ENCODE data around the gene ROBO1.

DNA sequence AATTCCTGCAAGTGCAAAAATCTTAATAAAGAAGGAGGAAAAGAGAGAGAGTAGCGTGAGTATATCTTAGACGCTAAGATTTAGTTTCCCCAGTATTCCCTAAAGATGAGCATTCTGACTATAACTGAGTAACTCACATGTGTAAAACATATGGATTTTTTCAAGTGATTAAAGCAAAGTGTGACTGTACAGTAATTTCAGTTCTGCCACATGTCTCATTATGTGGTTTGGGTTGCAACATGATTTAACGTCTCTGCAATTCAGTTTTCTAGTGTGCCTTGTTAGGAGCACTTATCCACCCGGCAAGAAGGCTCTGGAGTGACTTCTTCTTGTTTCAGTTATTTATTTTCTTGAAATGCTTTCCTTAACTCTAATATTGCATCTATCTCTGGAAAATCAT, 514.1 kb downstream of the ROBO1 start:
- TF ChIP-seq, protein P1, sequence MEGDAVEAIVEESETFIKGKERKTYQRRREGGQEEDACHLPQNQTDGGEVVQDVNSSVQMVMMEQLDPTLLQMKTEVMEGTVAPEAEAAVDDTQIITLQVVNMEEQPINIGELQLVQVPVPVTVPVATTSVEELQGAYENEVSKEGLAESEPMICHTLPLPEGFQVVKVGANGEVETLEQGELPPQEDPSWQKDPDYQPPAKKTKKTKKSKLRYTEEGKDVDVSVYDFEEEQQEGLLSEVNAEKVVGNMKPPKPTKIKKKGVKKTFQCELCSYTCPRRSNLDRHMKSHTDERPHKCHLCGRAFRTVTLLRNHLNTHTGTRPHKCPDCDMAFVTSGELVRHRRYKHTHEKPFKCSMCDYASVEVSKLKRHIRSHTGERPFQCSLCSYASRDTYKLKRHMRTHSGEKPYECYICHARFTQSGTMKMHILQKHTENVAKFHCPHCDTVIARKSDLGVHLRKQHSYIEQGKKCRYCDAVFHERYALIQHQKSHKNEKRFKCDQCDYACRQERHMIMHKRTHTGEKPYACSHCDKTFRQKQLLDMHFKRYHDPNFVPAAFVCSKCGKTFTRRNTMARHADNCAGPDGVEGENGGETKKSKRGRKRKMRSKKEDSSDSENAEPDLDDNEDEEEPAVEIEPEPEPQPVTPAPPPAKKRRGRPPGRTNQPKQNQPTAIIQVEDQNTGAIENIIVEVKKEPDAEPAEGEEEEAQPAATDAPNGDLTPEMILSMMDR (optimal IDR thresholded peaks at IDR 0.05 in 1 of 3, IDR thresholded peaks at IDR 0.05 in 1 of 3, conservative IDR thresholded peaks at IDR 0.05 in 1 of 3; ENCODE audit: extremely low read depth in 1 of 3, insufficient read depth in 2 of 3, low read length in 3 of 3) = no peak
- TF ChIP-seq EZH2 (IDR thresholded peaks at IDR 0.05; ENCODE audit: low read length) = no peak
